ENCODE measurements around the gene IFNE. TPM values are rescaled to one million over a fixed set of nuclear protein-coding genes. Genes with fewer than 3 reads are reported as not detected.
A peak's percentile ranks its signal among the peaks of the same experiment; 100 is the strongest.

IFNE gene
- total RNA-seq, 1 donor from 2014 or later, result not detected

- TF ChIP-seq CTCF (IDR thresholded peaks at IDR 0.05; ENCODE audit: borderline replicate concordance), result peak; percentile 52
- H3K9me3 ChIP-seq (replicated peaks), result no peaks in the 10 kb centered on the region
- H3K36me3 ChIP-seq, result no peaks in the 10 kb centered on the region
- no peak overlapping the region for H3K4me3 ChIP-seq
- H3K27me3 ChIP-seq (ENCODE audit: low read depth), result peaks cover 56% of the 10 kb centered on the region
- DNase-seq, result no peak
- no peaks in the 10 kb centered on the region for H3K4me1 ChIP-seq
- intact Hi-C loops (cut with micrococcal nuclease), result no loop called here
- no peak overlapping the region for H3K27ac ChIP-seq (replicated peaks)
These were observed 47.7 kb downstream of the IFNE start for GRCh38 chr9:21434202-21435014.

- H3K36me3 ChIP-seq, result no peaks in the 10 kb centered on the region
- H3K27me3 ChIP-seq (ENCODE audit: low read depth), result peaks cover 58% of the 10 kb centered on the region
- H3K4me1 ChIP-seq, result no peaks in the 10 kb centered on the region
- intact Hi-C loops (cut with micrococcal nuclease), result no loop called here
- no peak for TF ChIP-seq CTCF (IDR thresholded peaks at IDR 0.05; ENCODE audit: borderline replicate concordance)
- no peak overlapping the region for H3K27ac ChIP-seq (replicated peaks)
- DNase-seq, result no peak
- H3K4me3 ChIP-seq, result no peak overlapping the region
- no peaks in the 10 kb centered on the region for H3K9me3 ChIP-seq (replicated peaks)
These were observed 49.3 kb downstream of the IFNE start for GRCh38 chr9:21432672-21433425.

Small RNA genes lying within 50 kb of the gene (microRNA-seq; reads per million reads assigned to microRNA genes)
- gene MIR31, result 14.7 reads per million, percentile 34 among the genes with 10 or more reads in this experiment

Other genes with a start within 250 kb of the IFNE start
- not detected for gene IFNA14, start 242.3 kb downstream of the IFNE start, total RNA-seq
- not detected for gene IFNA5, start 177.0 kb downstream of the IFNE start, total RNA-seq
- 12.0 TPM for gene KLHL9, start 146.9 kb downstream of the IFNE start, total RNA-seq
- not detected for gene IFNA6, start 131.4 kb downstream of the IFNE start, total RNA-seq
- not detected for gene IFNA13, start 114.3 kb downstream of the IFNE start, total RNA-seq
- gene IFNA2, start 96.9 kb downstream of the IFNE start, total RNA-seq, result not detected
- gene IFNA8, start 73.2 kb downstream of the IFNE start, total RNA-seq, result not detected
- not detected for gene IFNA1, start 41.9 kb downstream of the IFNE start, total RNA-seq